ENCODE data around the gene PORCN.

The PORCN gene

GRCh38 chrX:48480583-48480982 lies 28.2 kb upstream of the PORCN start:
- in situ Hi-C loops (cut with HindIII; ENCODE audit: low pct_unique_long_range_greater_than_20kb, low sequenced_read_pairs): no loop called here
- DNase-seq (ENCODE audit: low read depth in 1 of 2, low spot score in 1 of 2): no peak
- no peak for TF ChIP-seq JUND (IDR thresholded peaks at IDR 0.05; ENCODE audit: low read depth)

DNA sequence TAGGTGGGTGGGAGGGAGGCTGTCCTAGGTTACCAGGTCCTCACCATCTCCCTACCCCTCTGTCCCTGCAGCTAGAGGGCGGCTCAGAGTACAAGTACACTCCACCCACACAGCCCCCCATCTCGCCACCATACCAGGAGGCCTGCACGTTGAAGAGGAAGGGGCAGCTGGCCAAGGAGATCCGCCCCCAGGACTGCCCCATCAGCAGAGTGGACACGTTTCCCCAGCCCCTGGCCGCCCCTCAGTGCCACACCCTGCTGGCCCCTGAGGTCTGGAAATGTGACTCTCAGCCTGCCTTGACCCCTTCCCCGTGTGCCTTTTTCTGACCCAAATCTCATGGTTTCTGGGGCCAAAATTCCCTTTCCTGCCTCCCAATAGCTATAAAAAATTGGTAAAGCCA lies 26.3 kb upstream of the PORCN start:
- TF ChIP-seq JUND (IDR thresholded peaks at IDR 0.05; ENCODE audit: low read depth): no peak
- in situ Hi-C loops (cut with HindIII; ENCODE audit: low pct_unique_long_range_greater_than_20kb, low sequenced_read_pairs): no loop called here
- no peak for DNase-seq (ENCODE audit: low read depth in 1 of 2, low spot score in 1 of 2)

DNA sequence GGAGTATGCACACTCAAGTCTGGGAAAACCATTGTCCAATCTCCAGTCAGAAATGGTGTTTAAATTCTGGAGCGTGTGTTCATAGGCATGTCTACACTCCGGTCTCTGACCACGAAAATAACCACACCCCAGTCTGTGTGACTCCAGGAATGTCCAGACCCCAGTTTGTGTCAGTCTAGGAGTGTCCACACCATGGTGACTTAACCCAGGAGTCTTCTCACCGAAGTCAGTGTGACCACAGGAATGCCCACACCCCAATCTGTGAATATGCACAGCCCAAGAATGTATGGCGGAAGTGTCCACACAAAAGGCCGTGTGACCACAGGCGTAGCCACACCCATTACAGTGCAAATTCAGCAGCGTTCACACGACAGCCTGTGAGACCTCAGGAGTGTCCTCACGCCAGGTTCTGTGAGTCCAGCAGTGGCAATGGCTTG lies 21.4 kb upstream of the PORCN start:
- in situ Hi-C loops (cut with HindIII; ENCODE audit: low pct_unique_long_range_greater_than_20kb, low sequenced_read_pairs): no loop called here
- no peak for TF ChIP-seq JUND (IDR thresholded peaks at IDR 0.05; ENCODE audit: low read depth)
- peak in 1 of 2 experiments; percentile 55 for DNase-seq (ENCODE audit: low read depth in 1 of 2, low spot score in 1 of 2)

DNA sequence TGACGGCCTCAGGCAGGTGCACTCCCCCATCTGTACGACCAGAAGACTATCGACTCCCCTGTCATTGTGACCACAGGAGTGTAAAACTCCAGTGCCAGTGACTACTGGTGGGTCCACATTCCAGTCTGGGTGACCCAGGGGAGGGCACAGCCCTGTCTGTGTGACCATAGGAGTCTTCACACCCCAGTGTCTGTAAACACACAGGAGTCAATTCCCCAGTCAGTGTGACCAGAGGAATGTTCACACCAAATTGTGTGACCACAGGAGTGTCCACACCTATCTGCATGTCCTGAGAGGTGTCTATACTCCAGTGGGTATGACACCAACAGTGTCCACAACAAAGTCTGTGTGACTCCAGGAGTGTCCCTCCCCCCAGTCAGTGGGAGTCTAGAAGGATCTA lies 20.8 kb upstream of the PORCN start:
- no peak for TF ChIP-seq JUND (IDR thresholded peaks at IDR 0.05; ENCODE audit: low read depth)
- DNase-seq (ENCODE audit: low read depth in 1 of 2, low spot score in 1 of 2): peak in 1 of 2 experiments; percentile 21
- in situ Hi-C loops (cut with HindIII; ENCODE audit: low pct_unique_long_range_greater_than_20kb, low sequenced_read_pairs): no loop called here

DNA sequence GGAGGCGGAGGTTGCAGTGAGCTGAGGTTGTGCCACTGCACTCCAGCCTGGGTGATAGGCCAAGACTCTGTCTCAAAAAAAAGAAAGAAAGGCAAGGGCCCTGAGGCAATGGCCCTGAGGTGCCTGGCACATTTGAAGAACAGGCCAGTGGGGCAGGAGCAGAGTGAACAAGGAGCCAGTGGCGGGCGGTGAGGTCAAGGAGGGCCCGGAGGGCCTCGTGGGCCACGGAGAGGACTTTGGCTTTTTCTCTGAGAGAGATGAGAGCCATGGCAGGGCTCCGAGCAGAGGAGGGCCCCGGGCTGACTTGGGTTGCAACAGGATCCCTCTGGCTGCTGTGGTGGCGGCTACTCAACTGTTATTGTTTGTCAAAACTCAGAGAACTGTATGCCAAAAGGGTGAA lies 19.5 kb upstream of the PORCN start:
- in situ Hi-C loops (cut with HindIII; ENCODE audit: low pct_unique_long_range_greater_than_20kb, low sequenced_read_pairs): no loop called here
- DNase-seq (ENCODE audit: low read depth in 1 of 2, low spot score in 1 of 2): no peak
- TF ChIP-seq JUND (IDR thresholded peaks at IDR 0.05; ENCODE audit: low read depth): no peak

- TF ChIP-seq JUND (IDR thresholded peaks at IDR 0.05; ENCODE audit: low read depth): no peak
- DNase-seq (ENCODE audit: low read depth in 1 of 2, low spot score in 1 of 2): no peak
- in situ Hi-C loops (cut with HindIII; ENCODE audit: low pct_unique_long_range_greater_than_20kb, low sequenced_read_pairs): no loop called here
These were observed 18.9 kb upstream of the PORCN start for GRCh38 chrX:48489892-48490291.

DNA sequence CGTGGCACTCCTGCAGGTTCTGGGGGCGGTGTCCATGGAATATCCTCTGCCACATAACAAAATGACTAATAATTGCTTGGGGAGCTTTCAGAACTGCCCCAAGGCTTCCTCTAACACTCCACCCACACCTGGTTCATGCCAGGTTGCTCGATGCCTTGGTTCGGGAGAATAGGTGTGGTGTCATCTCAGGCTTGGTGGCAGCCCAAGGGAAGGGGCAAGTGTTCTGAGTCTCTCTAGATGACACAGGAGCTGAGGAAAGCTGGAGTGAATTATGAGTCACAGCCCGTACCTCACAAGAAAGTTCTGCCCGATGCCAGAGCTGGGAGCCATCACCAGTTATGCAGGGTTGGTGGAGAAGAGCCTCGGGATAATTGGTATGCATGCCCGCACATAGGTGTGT lies 18.1 kb upstream of the PORCN start:
- TF ChIP-seq JUND (IDR thresholded peaks at IDR 0.05; ENCODE audit: low read depth): no peak
- in situ Hi-C loops (cut with HindIII; ENCODE audit: low pct_unique_long_range_greater_than_20kb, low sequenced_read_pairs): no loop called here
- no peak for DNase-seq (ENCODE audit: low read depth in 1 of 2, low spot score in 1 of 2)

- TF ChIP-seq JUND (IDR thresholded peaks at IDR 0.05; ENCODE audit: low read depth): no peak
- DNase-seq (ENCODE audit: low read depth in 1 of 2, low spot score in 1 of 2): no peak
- in situ Hi-C loops (cut with HindIII; ENCODE audit: low pct_unique_long_range_greater_than_20kb, low sequenced_read_pairs): no loop called here
These were observed 17.0 kb upstream of the PORCN start for GRCh38 chrX:48491809-48492208.

GRCh38 chrX:48492293-48492910 lies 16.4 kb upstream of the PORCN start:
- in situ Hi-C loops (cut with HindIII; ENCODE audit: low pct_unique_long_range_greater_than_20kb, low sequenced_read_pairs): no loop called here
- no peak for TF ChIP-seq JUND (IDR thresholded peaks at IDR 0.05; ENCODE audit: low read depth)
- DNase-seq (ENCODE audit: low read depth in 1 of 2, low spot score in 1 of 2): no peak

DNA sequence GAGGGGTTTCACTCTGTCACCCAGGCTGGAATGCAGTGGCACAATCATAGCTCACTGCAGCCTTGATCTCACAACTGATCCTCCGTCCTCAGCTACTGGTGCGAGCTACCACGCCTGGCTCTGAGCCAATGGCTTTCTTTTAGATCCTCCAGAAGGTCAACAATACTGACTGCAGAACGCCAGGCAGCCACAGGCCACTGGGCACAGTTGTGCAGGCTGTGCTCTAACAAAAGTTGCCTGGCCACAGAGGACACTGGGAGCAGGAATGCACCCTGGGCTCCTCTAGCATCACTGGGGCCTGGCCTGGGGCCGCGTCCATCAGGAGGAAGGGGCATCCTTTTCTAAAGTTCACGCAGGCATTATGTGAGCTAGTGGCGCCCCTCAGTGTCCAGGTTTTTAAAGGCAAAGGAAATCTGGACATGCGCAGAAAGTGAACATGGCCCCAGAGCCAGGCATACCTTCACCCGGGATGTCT lies 14.9 kb upstream of the PORCN start:
- DNase-seq (ENCODE audit: low read depth in 1 of 2, low spot score in 1 of 2): peak in 1 of 2 experiments; percentile 72
- in situ Hi-C loops (cut with HindIII; ENCODE audit: low pct_unique_long_range_greater_than_20kb, low sequenced_read_pairs): no loop called here
- TF ChIP-seq JUND (IDR thresholded peaks at IDR 0.05; ENCODE audit: low read depth): no peak

DNA sequence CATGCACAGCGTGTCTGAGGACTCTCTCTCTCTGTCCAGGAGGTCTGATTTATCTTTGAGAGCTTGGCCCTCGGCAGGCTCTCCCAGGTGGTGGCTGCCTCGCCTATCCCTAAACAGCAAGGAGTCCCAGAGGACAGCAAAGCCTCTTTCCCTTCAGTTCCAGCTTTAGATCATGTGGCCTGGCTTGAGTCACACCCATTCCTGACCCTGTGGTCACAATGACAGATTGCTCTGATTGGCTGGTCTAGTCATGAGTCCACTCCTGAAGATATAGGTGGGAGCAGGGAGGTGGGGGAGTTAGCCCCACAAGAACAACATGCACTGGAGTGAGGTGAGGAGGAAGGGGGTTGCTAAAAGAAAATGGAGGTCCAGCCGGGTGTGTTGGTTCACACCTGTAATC lies 12.1 kb upstream of the PORCN start:
- in situ Hi-C loops (cut with HindIII; ENCODE audit: low pct_unique_long_range_greater_than_20kb, low sequenced_read_pairs): no loop called here
- no peak for TF ChIP-seq JUND (IDR thresholded peaks at IDR 0.05; ENCODE audit: low read depth)

GRCh38 chrX:48497871-48498270 lies 10.9 kb upstream of the PORCN start:
- in situ Hi-C loops (cut with HindIII; ENCODE audit: low pct_unique_long_range_greater_than_20kb, low sequenced_read_pairs): no loop called here
- DNase-seq (ENCODE audit: low read depth in 1 of 2, low spot score in 1 of 2): no peak
- TF ChIP-seq JUND (IDR thresholded peaks at IDR 0.05; ENCODE audit: low read depth): no peak

More for the DNA sequence above, 12.1 kb upstream of the PORCN start:
- DNase-seq (ENCODE audit: low read depth in 1 of 2, low spot score in 1 of 2): no peak

- TF ChIP-seq JUND (IDR thresholded peaks at IDR 0.05; ENCODE audit: low read depth): no peak
- in situ Hi-C loops (cut with HindIII; ENCODE audit: low pct_unique_long_range_greater_than_20kb, low sequenced_read_pairs): no loop called here
- no peak for DNase-seq (ENCODE audit: low read depth in 1 of 2, low spot score in 1 of 2)
These were observed 10.4 kb upstream of the PORCN start for GRCh38 chrX:48498374-48498809.

DNA sequence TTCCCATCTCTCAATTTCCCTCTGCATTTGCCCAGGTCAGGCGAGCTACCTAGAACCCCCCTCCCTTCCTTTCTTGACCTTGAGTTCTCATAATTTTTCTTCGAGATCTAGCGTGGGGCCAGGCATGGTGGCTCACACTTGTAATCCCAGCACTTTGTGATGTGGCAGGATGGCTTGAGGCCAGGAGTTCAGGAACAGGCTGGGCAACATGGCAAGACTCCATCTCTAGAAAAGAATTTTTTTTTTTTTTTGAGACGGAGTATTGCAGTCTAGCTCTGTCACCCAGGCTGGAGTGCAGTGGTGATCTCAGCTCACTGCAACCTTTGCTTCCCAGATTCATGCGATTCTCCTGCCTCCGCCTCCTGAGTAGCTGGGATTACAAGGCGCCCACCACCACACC lies 4.5 kb upstream of the PORCN start:
- in situ Hi-C loops (cut with HindIII; ENCODE audit: low pct_unique_long_range_greater_than_20kb, low sequenced_read_pairs): no loop called here
- no peak for TF ChIP-seq JUND (IDR thresholded peaks at IDR 0.05; ENCODE audit: low read depth)
- no peak for DNase-seq (ENCODE audit: low read depth in 1 of 2, low spot score in 1 of 2)
